HEK293T (cell line): Measurements from ENCODE around the gene TGFBR3.

Source experiments
- ARNT ChIP-seq: fragments of 450-650 bp; IDR thresholded peaks from 2 replicates; pipeline ENCODE4 v1.6.1; 2017; ENCODE audit warnings: mild to moderate bottlenecking
- ELF4 ChIP-seq: fragments of 450-650 bp; IDR thresholded peaks from 2 replicates; pipeline ENCODE4 v1.6.1; 2017; ENCODE audit warnings: antibody characterized with exemption
- FOXA1 ChIP-seq: fragments of 450-650 bp; IDR thresholded peaks from 2 replicates; pipeline ENCODE4 v1.6.1; 2016; ENCODE audit warnings: mild to moderate bottlenecking
- FOXK2 ChIP-seq: fragments of 450-650 bp; IDR thresholded peaks from 2 replicates; pipeline ENCODE4 v1.6.1; 2016; ENCODE audit warnings: mild to moderate bottlenecking
- FOXM1 ChIP-seq: fragments of 450-650 bp; IDR thresholded peaks from 2 replicates; pipeline ENCODE4 v1.6.1; 2017; ENCODE audit warnings: mild to moderate bottlenecking, borderline replicate concordance
- HDGF ChIP-seq: fragments of 450-650 bp; IDR thresholded peaks from 2 replicates; pipeline ENCODE4 v1.6.1; 2017; ENCODE audit warnings: antibody characterized with exemption, borderline replicate concordance
- L3MBTL2 ChIP-seq: fragments of 450-650 bp; conservative IDR thresholded peaks from 2 replicates; pipeline ENCODE4 v1.6.1; 2016; ENCODE audit warnings: mild to moderate bottlenecking
- LEF1 ChIP-seq: fragments of 450-650 bp; IDR thresholded peaks from 2 replicates; pipeline ENCODE4 v1.6.1; 2017; ENCODE audit warnings: mild to moderate bottlenecking, borderline replicate concordance
- NFRKB ChIP-seq: fragments of 450-650 bp; IDR thresholded peaks from 2 replicates; pipeline ENCODE4 v1.6.1; 2016; ENCODE audit warnings: mild to moderate bottlenecking, moderate library complexity
- SP1 ChIP-seq: fragments of 450-650 bp; IDR thresholded peaks from 2 replicates; pipeline ENCODE4 v1.6.1; 2017
- ZNF384 ChIP-seq: fragments of 450-650 bp; IDR thresholded peaks from 2 replicates; pipeline ENCODE4 v1.6.1; 2016

DNA sequence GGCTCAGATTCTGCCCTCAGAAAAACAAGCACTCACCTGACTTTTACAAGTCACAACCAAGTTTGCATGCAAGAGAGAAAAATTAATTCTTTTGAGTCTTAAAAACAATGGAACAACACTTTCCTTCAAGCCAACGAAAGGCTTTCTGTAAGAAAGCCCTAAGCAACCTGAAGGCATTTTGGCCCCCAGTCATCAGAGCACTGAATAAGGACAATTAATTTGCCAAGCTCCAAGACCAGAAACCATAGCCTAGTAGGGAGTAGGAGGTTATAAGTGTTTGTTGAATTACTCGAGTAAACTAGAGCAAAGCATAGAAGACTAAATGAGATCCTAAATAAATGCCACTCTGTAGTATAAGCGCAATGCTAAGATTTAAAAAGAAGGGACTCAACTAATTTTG, 4.7 kb downstream of the TGFBR3 start:
- TF ChIP-seq ARNT (no peak), LEF1 (no peak), L3MBTL2 (no peak), NFRKB (no peak), FOXK2 (no peak), HDGF (no peak), FOXM1 (no peak), ELF4 (no peak), FOXA1 (no peak), SP1 (no peak), ZNF384 (no peak)
